Endothelial cell of umbilical vein (primary cell): Measurements from ENCODE around the gene SMPDL3B.

ENCODE experiments used
- CTCF ChIP-seq, 2 donors: IDR thresholded peaks; 1 replicate in 1 of 2; 2 replicates in 1 of 2; pipeline ENCODE4 v1.5.1; 2011; ENCODE audit warnings: low read length in 2 of 2, mild to moderate bottlenecking in 2 of 2, moderate library complexity in 2 of 2, control low read depth in 1 of 2, inconsistent platforms in 1 of 2, low read depth in 1 of 2; ENCODE audit not compliant: insufficient read depth in 1 of 2; ENCODE audit errors: extremely low read depth in 1 of 2
- EZH2 ChIP-seq: IDR thresholded peaks from 2 replicates; pipeline ENCODE4 v1.6.1; 2012; ENCODE audit warnings: borderline replicate concordance, low read depth, mild to moderate bottlenecking, moderate library complexity, low read length, inconsistent platforms; ENCODE audit not compliant: severe bottlenecking
- POLR2A ChIP-seq: IDR thresholded peaks from 2 replicates; pipeline ENCODE4 v1.6.1; 2012; ENCODE audit warnings: low read depth, mild to moderate bottlenecking, control low read depth, low read length
- POLR2AphosphoS5 ChIP-seq: IDR thresholded peaks from 2 replicates; pipeline ENCODE4 v1.6.1; 2012; ENCODE audit warnings: low read depth, mild to moderate bottlenecking, control low read depth, low read length, moderate library complexity; ENCODE audit not compliant: insufficient read depth

- no peak for TF ChIP-seq CTCF (IDR thresholded peaks at IDR 0.05; ENCODE audit: extremely low read depth in 1 of 2, insufficient read depth in 1 of 2, low read depth in 1 of 2, low read length in 2 of 2)
- TF ChIP-seq POLR2A, result no peak
- no peak for TF ChIP-seq EZH2
- no peak for TF ChIP-seq POLR2AphosphoS5
These were observed 20.3 kb downstream of the SMPDL3B start for GRCh38 chr1:27955076-27955475.
